GM19397 (cell line): ENCODE results near the gene PER3.
"Not testable (repeated sequence)": the region's sequence is repeated elsewhere in the genome, so short reads cannot be mapped to it uniquely, and the experiment has no call there.

Source experiments
- ATAC-seq: cut with Tn5 transposase; IDR thresholded peaks from one replicate; pipeline ENCODE4 v1.9.1; 2021; ENCODE audit warnings: mild to moderate bottlenecking, moderate library complexity; ENCODE audit not compliant: unreplicated experiment

The PER3 gene

DNA sequence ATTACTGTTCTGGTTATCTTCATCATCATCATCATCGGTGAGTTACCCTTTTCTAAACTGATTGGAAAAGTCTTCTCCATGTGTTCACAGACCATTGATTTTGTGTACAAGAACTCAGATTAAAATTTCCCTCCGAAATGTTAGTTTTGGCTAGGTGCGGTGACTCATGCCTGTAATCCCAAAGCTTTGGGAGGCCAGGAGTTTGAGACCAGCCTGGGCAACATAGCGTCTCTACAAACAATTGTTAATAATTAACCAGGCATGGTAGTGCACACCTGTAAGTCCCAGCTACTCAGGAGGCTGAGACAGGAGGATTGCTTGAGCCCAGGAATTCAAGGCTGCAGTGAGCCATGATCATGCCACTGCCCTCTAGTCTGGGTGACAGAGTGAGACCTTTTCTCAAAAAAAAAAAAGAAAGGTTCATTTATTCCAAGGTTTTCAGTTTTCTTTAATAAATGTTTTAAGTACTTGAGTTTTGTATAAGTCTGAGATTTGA, 5.9 kb upstream of the PER3 start:
- ATAC-seq = no peak

DNA sequence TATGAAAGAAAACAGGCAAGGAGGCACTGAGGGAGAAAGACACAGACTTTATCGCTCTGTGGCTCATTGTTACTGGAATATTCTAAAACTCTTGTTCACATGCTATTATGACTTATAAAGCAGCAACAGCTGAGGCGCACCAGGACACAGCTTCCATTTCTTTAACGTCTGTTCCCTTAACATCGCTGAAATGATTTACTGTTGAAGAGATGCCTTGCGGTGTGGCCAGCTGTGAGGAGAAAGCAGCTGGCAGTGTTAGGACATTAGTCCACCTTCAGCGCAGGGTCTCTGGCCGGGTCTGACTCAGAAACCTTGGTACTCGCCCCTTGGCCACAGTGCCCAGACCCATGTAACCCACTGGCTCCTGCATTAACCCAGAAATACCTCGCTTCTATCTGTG, 3.1 kb upstream of the PER3 start:
- no peak for ATAC-seq

DNA sequence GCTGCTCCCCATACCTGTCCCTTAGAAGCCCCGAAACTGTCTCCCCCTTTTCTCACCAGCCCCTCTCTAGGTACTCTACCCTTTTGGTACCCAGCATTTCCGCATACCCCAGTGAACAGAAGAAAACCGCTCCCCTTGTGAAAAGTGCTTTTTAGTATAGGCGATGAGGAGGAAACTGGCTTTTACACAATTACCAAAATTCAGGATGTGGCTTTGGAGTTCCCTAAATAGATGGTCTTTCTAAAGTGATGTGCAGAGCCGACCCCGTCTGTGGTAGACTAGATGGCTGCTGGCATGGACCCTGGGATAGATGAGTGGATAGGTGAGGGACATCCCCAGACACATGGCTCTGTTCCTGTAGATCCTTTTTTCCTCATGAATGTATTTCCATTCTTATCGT, 2.6 kb upstream of the PER3 start:
- no peak for ATAC-seq

DNA sequence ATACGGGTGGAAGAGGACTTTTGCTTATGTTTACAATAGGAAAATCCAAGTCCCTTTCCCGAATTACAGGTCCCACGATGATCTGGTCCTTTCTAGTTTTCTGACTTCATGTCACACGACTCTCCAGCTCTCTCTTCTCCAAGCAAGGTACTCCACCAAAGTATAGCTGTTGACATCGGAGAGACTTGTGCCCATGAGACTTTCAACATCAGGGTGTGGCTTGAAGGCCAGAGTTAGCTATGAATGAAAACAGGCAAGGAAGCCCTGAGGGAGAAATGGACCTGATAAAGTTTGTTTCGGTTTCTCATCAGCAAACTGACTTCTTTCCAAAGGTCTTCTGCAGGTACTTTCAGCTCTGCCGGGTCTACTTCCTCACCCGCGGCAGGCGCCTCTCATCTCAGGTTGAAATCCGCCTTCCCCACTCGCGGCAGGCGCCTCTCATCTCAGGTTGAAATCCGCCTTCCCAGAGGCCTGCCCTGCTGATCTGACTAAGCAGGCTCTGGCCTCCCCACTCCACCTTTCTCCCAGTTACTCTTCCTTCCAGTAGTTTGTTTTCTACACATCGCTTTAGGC, 2.1 kb upstream of the PER3 start:
- ATAC-seq = no peak

DNA sequence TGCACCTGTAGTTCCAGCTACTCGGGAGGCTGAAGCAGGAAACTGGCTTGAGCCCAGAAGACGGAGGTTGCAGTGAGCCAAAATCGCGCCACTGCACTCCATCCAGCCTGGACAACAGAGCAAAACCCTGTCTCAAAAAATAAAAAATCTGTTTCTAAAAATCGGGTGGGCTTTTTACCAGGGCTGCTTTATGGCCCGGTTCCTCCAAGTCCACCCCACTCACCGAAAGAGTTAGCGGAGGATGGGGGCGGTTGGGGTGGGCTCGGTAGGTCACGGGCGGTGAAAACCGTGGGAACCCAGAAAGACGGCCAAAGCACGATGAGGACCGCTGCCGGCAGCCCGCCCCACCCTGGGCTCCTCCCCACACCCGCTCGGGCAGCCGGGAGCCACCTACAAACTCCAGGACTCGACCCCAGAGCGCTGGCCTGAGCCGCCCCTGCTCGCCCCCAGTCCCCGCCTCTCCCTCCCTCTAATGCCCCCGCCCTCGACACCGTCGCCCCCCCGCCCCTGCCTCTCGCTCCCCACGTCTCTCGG, 846 bp upstream of the PER3 start:
- no peak for ATAC-seq

DNA sequence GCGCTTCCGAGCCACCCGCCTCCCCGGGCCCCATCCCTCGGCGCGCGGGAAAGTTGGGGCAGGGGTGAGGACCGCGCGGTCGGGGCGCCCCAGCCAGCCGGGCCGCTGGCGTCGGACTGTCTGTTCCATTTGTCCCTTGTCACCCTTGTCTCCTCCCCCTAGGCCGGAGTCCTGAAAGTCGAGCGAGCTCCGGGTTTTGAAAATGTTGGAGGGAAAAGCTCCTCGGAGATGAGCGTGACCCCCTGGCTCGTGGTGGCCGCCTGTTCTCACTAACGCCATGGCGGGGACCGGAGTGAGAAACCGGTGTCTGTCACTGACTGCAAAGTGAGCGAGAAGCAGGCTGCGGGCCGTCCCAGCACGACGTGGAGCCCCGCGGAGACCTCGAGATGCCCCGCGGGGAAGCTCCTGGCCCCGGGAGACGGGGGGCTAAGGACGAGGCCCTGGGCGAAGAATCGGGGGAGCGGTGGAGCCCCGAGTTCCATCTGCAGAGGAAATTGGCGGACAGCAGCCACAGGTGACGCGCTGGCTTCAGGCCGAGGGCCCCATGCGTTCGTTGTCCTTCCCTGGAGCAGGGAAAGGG, 491 bp downstream of the PER3 start:
- no peak for ATAC-seq

DNA sequence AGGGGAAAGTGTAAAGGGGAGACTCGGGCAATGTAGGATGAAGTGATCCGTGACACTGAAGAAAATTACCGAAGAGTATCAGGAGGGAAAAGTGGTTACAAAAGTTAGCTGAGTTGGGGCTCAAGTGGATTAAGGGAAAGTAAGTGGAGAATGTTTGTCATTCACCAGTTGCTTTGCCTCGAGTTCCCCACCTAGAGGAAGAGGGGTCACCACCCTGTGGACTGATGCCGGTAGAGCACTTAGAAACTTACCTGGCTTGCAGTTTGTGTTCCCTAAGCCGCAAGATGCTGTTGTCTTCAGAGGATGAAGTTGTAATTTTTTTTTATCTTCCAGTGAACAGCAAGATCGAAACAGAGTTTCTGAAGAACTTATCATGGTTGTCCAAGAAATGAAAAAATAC, 1.0 kb downstream of the PER3 start:
- no peak for ATAC-seq

DNA sequence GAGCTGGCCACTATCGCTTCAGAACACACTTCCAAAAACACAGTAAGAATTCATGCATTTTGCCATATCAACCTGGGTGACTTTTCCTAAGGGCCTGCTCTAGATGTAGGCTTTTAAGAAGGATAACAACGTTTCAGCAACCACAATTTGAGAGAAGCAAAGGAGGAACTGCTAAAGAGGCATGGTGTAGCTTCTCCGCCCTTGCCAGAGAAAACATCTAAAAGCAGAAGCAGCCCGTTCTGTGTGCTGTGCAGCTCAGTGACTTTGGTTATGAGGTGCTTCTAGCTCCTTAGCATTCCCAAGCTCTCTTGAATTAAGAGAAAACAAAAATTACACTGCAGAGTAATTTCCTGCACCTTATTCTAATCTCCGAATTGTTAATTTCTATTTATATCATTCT, 2.7 kb downstream of the PER3 start:
- no peak for ATAC-seq

DNA sequence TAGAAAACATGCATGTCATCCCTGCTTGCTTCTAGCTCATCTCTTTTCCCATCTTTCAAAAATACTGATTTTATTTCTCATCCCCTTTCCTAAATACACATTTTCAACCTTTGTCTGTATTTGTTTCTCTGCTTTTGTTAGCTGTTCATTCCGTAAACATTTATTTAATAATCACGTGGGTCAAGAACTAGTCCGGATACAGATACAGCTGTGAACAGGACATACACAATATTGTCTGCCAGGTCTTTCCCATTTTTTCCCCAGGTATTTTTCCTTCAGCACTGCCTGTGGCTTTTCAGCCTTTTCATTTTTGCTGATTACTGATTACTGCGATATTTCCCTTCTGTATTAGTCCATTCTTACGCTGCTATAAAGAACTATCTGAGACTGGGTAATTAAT, 5.7 kb downstream of the PER3 start:
- ATAC-seq = no peak

DNA sequence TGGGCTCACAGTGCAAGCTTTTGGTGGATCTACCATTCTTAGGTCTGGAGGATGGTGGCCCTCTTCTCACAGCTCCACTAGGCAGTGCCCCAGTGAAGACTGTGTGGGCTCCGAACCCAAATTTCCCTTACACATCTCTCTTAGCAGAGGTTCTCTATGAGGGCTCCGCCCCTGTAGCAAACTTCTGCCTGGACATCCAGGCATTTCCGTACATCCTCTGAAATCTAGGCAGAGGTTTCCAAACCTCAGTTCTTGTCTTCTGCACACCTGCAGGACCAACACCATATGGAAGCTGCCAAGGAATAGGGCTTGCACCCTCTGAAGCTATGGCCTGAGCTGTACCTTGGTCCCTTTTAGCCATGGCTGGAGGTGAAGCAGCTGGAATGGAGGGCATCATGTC, 6.9 kb downstream of the PER3 start:
- ATAC-seq = not testable (repeated sequence)

DNA sequence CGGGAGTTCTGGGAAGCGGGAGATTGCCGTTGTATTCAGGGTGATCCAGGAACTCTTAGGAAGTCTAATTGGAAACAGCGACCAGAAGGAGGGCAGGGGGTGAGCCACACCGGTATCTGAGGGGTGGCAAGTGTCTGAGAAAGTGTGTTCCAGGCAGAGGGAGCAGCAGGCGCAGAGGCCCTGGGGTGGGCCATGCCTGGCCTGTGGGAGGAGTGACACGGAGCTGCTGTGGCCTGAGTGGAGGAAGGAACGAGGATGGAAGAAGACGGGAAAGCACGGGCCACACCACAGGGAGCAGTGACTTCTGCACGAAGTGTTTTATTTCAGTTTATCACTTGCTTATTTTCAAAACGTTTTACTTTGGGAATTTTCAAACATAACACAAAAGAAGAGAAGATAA, 11.3 kb downstream of the PER3 start:
- ATAC-seq = no peak

DNA sequence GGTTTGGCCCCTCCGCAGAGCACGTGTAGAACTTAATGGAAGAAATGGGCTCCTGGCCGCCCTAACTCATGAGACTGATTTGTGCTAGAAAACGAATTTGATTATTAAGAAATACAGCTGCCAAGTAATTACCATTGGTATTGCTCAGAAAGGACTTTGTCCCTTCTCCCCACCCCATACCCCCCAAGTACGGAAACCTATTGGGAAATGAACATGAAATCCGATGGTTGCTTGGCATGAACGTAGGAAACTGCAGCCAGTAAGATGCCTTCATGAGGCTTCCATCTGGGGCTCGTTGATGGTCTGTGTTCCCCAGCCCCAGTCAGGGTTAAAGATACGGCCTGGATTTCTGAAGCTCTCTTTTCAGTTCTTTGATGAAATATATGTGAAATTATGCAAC, 21.4 kb downstream of the PER3 start:
- ATAC-seq = no peak

DNA sequence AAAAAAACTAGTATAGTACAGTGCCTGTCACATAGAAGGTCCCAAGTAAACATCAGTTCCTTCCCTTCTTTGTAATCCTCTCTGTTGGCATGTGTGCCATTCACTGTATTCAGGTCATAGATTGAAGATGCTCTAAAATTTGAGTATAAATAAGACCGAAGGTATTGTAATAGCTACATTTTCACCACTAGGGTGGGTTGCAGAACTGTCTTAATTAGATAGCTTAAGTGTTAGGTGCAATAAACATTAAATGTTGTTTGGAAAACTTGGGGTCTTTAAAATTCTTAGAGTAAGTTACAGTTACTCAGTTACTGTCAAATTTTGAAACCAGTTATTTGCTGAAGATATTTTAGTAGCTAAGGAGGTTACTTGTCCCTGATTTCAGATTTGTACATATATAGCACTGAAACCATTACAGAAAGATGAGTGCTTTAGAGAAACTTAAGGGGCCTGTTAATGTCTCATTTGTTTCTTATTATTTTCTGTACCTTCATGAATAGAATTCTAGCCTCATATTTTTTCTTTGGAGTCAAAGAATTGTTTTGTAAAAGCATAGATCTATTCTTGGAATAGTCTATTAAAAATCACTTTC, 24.3 kb downstream of the PER3 start:
- no peak for ATAC-seq

DNA sequence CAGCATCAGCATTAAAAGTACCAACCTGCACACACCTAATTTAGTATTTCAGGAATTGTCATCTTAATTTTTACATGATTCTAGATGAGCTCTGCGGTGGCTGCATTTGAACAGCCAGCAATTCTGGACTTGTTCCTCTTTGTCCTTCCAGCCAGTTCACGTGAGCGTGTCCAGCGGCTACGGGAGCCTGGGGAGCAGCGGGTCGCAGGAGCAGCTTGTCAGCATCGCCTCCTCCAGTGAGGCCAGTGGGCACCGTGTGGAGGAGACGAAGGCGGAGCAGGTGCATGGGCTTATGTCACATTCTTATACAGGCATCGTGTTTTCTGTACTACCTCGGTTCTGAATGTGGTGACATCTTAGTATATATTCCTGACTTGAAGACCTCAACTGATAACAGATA, 25.7 kb downstream of the PER3 start:
- ATAC-seq = no peak

DNA sequence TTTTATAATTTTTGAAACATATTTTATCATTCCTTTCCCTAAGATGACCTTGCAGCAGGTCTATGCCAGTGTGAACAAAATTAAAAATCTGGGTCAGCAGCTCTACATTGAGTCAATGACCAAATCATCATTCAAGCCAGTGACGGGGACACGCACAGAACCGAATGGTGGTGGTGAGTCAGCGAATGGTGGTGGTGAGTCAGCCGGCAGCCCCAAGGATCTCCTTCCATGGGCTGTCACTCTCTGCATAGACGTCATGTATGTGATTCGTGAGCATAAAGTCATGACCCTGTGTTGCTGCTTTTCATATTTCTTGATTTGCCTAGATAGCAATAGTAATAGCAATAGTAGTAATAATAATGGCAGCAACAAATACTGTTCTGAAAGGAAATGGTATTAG, 26.3 kb downstream of the PER3 start:
- no peak for ATAC-seq

DNA sequence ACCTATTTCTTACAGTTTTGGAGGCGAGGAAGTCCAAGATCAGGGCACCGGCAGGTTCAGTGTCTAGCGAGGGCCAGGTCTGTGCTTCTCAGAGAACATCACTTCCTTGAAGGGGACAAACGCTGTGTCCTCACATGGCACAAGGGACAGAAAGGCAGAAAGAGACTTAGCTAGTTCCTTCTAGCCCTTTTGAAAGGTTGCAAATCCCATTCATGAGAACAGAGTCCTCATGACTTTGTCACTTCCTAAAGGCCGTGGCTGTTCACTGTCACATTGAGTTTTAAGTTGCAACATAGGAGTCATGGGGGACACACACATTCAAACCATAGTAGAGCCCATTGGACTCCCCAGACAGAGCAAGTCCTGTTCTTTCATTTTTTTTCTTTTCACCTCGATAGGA, 27.4 kb downstream of the PER3 start:
- no peak for ATAC-seq

DNA sequence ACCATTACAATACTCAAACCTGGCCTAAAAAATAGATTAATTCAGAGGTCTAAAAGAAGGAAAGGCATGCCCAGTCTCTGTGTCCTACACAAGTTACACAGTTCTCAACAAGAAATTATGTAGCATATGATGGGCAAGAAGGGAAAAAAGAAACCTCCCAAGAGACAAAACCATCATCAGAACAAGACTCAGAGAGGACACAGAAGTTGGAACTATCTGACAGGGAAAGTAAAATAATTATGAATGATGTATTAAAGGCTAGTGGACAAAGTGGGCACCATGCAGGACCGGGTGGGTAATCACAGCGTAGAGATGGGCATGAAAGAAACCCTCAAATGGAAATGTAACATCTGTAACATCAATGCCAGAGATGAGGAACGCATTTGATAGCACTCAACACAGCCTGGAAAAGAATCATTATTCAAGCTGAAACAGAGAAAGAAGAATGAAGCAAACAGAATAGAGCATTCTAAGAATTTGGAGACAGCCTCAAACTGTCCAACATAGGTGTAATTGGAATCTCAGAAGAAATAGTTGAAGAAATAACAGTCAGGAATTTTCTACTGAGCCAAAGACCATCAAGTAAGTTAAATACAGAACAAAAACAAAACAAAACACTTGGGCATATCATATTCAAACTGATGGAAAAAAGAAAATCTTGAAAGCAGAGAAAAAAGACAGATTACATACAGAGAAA, 29.7 kb downstream of the PER3 start:
- no peak for ATAC-seq

DNA sequence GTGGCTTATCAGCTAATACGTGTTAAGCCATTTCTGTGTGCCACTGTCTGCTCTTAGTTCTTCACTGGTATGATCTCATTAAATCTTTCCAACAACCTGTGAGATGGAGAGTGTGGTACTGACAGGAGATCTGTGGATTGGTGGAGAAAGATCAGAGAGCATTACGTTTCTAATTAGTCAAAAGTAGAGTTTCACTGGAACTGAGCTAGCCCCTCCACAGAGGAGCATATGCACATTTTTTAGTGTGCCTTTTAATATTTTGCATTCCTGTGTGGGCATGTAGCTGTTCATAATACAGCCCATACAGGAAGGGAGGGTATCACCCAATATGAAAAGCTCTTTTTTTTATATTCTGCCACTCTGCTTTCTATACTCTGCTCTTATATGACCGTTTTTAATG, 37.2 kb downstream of the PER3 start:
- ATAC-seq = no peak

DNA sequence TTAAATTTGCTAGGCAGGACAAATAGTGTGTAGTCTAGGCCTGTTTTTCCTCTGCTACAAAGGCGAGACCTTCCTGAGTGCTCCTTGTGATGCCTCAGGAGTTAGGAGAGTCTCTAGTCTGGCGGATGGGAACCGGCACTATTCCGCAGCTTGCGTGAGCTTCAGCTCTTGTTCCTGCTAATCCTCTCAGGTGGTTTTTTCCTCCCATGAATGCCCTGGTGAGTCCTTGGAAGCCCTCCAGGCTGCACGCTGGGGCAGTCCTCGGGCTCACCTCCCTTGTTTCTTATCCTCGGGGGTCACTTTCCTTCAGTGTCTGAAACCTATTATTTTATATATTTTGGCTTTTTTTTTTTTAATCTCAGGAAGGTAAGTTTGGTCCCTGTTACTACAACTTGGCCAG, 40.6 kb downstream of the PER3 start:
- no peak for ATAC-seq

DNA sequence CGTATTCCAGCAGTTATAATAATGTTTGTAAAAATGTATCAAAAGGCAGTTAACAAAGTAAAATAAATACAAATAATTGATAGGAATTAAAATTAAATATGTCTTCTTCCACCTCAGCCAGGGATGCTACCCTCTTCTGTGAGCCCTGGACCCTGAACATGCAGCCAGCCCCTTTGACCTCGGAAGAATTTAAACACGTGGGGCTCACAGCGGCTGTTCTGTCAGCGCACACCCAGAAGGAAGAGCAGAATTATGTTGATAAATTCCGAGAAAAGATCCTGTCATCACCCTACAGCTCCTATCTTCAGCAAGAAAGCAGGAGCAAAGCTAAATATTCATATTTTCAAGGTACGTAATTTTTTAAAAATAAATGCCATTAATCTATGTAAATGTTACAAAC, 42.3 kb downstream of the PER3 start:
- ATAC-seq = no peak

DNA sequence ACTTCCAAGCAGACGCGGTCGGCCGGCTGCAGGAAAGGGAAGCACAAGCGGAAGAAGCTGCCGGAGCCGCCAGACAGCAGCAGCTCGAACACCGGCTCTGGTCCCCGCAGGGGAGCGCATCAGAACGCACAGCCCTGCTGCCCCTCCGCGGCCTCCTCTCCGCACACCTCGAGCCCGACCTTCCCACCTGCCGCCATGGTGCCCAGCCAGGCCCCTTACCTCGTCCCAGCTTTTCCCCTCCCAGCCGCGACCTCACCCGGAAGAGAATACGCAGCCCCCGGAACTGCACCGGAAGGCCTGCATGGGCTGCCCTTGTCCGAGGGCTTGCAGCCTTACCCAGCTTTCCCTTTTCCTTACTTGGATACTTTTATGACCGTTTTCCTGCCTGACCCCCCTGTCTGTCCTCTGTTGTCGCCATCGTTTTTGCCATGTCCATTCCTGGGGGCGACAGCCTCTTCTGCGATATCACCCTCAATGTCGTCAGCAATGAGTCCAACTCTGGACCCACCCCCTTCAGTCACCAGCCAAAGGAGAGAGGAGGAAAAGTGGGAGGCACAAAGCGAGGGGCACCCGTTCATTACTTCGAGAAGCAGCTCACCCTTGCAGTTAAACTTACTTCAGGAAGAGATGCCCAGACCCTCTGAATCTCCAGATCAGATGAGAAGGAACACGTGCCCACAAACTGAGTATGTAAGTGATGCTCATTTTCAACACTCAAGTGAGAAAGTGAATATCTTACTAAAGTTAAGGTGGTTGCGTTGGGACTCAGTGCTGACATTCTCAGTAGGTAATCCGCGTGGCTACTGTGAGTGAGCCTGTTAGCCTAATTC, 43.2 kb downstream of the PER3 start:
- no peak for ATAC-seq
